ENCODE results near the gene TIAM1. TPM values are rescaled to one million over a fixed set of nuclear protein-coding genes. Genes with fewer than 3 reads are reported as not detected.
A peak's percentile ranks its signal among the peaks of the same experiment; 100 is the strongest.

Gene TIAM1
- total RNA-seq, 1 experiment from 2014 or later: 28.7 TPM

DNA sequence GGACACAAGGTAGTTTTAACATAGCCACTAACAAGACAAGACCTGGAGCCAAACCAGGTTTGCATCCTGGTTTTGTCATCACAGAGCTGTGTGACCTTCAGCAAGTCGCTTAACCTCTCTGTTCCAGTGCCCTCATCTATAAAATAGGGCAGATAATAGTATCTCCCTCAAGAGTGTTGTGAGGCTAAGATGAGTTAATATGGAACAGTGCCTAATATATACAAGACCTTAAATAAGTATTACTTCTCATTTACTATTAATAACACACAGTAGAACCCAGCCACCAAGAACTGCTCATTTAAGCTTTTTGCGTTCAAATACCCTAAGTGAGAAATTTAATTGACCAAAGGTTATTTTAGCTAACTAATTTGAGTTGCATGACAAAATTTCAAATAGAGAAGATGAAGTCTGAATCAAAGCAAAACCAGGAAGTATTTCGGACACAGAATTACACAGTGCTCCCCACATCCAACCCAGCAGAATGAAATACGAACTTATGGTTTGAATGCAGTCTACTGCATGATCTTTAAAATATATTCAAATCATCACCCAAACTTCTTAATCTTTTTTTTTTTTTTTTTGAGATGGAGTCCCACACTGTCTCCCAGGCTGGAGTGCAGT lies 181.9 kb downstream of the TIAM1 start:
- ChIA-PET POLR2A (no interaction called here), CTCF (no interaction called here)
- DNase-seq (ENCODE audit: low spot score) (no peak), ATAC-seq (no peak)
- Mint-ChIP-seq H3K4me3 (no peak overlapping the region), H3K4me1 (peaks cover 49% of the 10 kb centered on the region), H3K27ac (peak overlapping the region; percentile 43; the same call in 1 of the 2 replicates), H3K36me3 (peaks cover 18% of the 10 kb centered on the region), H3K9me3 (peaks cover 12% of the 10 kb centered on the region), H3K27me3 (ENCODE audit: low read depth) (no peaks in the 10 kb centered on the region)
- no peak for TF ChIP-seq STAT6 (CRISPR knock-in tag; conservative IDR thresholded peaks at IDR 0.05; ENCODE audit: low read depth)
- 0 out of 2 replicates have a peak, but pooled peaks have one; percentile 20 for TF ChIP-seq GTF2I (CRISPR knock-in tag; conservative IDR thresholded peaks at IDR 0.05)
- TF ChIP-seq ZNF121 (CRISPR knock-in tag; IDR thresholded peaks at IDR 0.05): no peak
- no peak for TF ChIP-seq MYBL2 (CRISPR knock-in tag; IDR thresholded peaks at IDR 0.05)
- no peak for TF ChIP-seq ZNF281 (CRISPR knock-in tag; IDR thresholded peaks at IDR 0.05)
- no peak for TF ChIP-seq JAZF1 (CRISPR knock-in tag; IDR thresholded peaks at IDR 0.05)
- TF ChIP-seq MXD4 (CRISPR knock-in tag; IDR thresholded peaks at IDR 0.05; ENCODE audit: borderline replicate concordance): no peak
- TF ChIP-seq PRRX2 (CRISPR knock-in tag; IDR thresholded peaks at IDR 0.05): no peak

GRCh38 chr21:31161157-31161556 lies 182.9 kb downstream of the TIAM1 start:
- H3K27ac Mint-ChIP-seq: peak overlapping the region; percentile 97
- H3K4me3 Mint-ChIP-seq: peak overlapping the region; percentile 74
- no peak for DNase-seq (ENCODE audit: low spot score)
- H3K4me1 Mint-ChIP-seq: peaks cover 49% of the 10 kb centered on the region
- peaks cover 29% of the 10 kb centered on the region for H3K36me3 Mint-ChIP-seq
- peaks cover 21% of the 10 kb centered on the region for H3K9me3 Mint-ChIP-seq
- ChIA-PET POLR2A (no interaction called here), CTCF (interaction anchor here (0.8 to 1.2 kb wide), 3 partner anchors 20 to 53 kb away, joined by 3 to 5 read pairs (median 3); no protein-coding TSS in a partner anchor)
- ATAC-seq: peak; percentile 9; the same call in 1 of the 2 replicates
- no peaks in the 10 kb centered on the region for H3K27me3 Mint-ChIP-seq (ENCODE audit: low read depth)
- TF ChIP-seq PRRX2 (CRISPR knock-in tag; IDR thresholded peaks at IDR 0.05) (no peak), ATF1 (CRISPR knock-in tag; IDR thresholded peaks at IDR 0.05) (no peak), STAT6 (CRISPR knock-in tag; conservative IDR thresholded peaks at IDR 0.05; ENCODE audit: low read depth) (no peak), ZNF416 (CRISPR knock-in tag; IDR thresholded peaks at IDR 0.05) (no peak), MYBL2 (CRISPR knock-in tag; IDR thresholded peaks at IDR 0.05) (no peak), ELF4 (CRISPR knock-in tag; IDR thresholded peaks at IDR 0.05; ENCODE audit: low read depth) (no peak), KAT7 (CRISPR knock-in tag; IDR thresholded peaks at IDR 0.05; ENCODE audit: borderline replicate concordance) (no peak), ZNF671 (CRISPR knock-in tag; IDR thresholded peaks at IDR 0.05) (no peak), GRHL2 (CRISPR knock-in tag; IDR thresholded peaks at IDR 0.05; ENCODE audit: insufficient replicate concordance, severe bottlenecking) (no peak), ZNF281 (CRISPR knock-in tag; IDR thresholded peaks at IDR 0.05) (no peak), GTF2I (CRISPR knock-in tag; conservative IDR thresholded peaks at IDR 0.05) (no peak)
- TF ChIP-seq, protein P1, sequence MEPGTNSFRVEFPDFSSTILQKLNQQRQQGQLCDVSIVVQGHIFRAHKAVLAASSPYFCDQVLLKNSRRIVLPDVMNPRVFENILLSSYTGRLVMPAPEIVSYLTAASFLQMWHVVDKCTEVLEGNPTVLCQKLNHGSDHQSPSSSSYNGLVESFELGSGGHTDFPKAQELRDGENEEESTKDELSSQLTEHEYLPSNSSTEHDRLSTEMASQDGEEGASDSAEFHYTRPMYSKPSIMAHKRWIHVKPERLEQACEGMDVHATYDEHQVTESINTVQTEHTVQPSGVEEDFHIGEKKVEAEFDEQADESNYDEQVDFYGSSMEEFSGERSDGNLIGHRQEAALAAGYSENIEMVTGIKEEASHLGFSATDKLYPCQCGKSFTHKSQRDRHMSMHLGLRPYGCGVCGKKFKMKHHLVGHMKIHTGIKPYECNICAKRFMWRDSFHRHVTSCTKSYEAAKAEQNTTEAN (CRISPR knock-in tag; IDR thresholded peaks at IDR 0.05): no peak
- TF ChIP-seq, protein P2, sequence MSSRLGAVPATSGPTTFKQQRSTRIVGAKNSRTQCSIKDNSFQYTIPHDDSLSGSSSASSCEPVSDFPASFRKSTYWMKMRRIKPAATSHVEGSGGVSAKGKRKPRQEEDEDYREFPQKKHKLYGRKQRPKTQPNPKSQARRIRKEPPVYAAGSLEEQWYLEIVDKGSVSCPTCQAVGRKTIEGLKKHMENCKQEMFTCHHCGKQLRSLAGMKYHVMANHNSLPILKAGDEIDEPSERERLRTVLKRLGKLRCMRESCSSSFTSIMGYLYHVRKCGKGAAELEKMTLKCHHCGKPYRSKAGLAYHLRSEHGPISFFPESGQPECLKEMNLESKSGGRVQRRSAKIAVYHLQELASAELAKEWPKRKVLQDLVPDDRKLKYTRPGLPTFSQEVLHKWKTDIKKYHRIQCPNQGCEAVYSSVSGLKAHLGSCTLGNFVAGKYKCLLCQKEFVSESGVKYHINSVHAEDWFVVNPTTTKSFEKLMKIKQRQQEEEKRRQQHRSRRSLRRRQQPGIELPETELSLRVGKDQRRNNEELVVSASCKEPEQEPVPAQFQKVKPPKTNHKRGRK (CRISPR knock-in tag; IDR thresholded peaks at IDR 0.05; ENCODE audit: borderline replicate concordance): no peak
- TF ChIP-seq, protein P3, sequence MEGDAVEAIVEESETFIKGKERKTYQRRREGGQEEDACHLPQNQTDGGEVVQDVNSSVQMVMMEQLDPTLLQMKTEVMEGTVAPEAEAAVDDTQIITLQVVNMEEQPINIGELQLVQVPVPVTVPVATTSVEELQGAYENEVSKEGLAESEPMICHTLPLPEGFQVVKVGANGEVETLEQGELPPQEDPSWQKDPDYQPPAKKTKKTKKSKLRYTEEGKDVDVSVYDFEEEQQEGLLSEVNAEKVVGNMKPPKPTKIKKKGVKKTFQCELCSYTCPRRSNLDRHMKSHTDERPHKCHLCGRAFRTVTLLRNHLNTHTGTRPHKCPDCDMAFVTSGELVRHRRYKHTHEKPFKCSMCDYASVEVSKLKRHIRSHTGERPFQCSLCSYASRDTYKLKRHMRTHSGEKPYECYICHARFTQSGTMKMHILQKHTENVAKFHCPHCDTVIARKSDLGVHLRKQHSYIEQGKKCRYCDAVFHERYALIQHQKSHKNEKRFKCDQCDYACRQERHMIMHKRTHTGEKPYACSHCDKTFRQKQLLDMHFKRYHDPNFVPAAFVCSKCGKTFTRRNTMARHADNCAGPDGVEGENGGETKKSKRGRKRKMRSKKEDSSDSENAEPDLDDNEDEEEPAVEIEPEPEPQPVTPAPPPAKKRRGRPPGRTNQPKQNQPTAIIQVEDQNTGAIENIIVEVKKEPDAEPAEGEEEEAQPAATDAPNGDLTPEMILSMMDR (IDR thresholded peaks at IDR 0.05): no peak

All from WTC11 (cell line).